HepG2 (cell line): ENCODE data around the gene RNASE4. TPM values are rescaled to one million over a fixed set of nuclear protein-coding genes. Genes with fewer than 3 reads are reported as not detected.

Experiments
- ARNT ChIP-seq: fragments of 450-650 bp; IDR thresholded peaks from 2 replicates; pipeline ENCODE4 v1.6.1; 2017
- HOXD1 ChIP-seq: sonication (generic); formaldehyde crosslinking; IDR thresholded peaks from 2 replicates; pipeline ENCODE4 v1.5.0; 2020; ENCODE audit warnings: missing genetic modification reagents
- IKZF1 ChIP-seq: fragments of 450-650 bp; IDR thresholded peaks from 2 replicates; pipeline ENCODE4 v1.7.1; 2016
- MEF2D ChIP-seq: sonication (generic); formaldehyde crosslinking; IDR thresholded peaks from 2 replicates; pipeline ENCODE4 v1.5.1; 2020; ENCODE audit warnings: mild to moderate bottlenecking, missing genetic modification reagents
- NPAS2 ChIP-seq: sonication (generic); formaldehyde crosslinking; IDR thresholded peaks from 2 replicates; pipeline ENCODE4 v1.8.0; 2022; ENCODE audit warnings: mild to moderate bottlenecking, missing genetic modification reagents, borderline replicate concordance
- ONECUT2 ChIP-seq: sonication (generic); formaldehyde crosslinking; IDR thresholded peaks from 2 replicates; pipeline ENCODE4 v1.4.0; 2020; ENCODE audit warnings: missing genetic modification reagents
- SP5 ChIP-seq: IDR thresholded peaks from 2 replicates; pipeline ENCODE4 v1.6.1; 2016; ENCODE audit warnings: low read depth, borderline replicate concordance
- SRY ChIP-seq: sonication (generic); formaldehyde crosslinking; IDR thresholded peaks from 2 replicates; pipeline ENCODE4 v1.8.0; 2022; ENCODE audit warnings: mild to moderate bottlenecking, missing genetic modification reagents
- ZNF136 ChIP-seq: sonication (generic); formaldehyde crosslinking; IDR thresholded peaks from 2 replicates; pipeline ENCODE4 v1.8.1; 2022; ENCODE audit warnings: low read depth, mild to moderate bottlenecking, moderate library complexity, missing genetic modification reagents
- ZNF138 ChIP-seq: sonication (generic); formaldehyde crosslinking; IDR thresholded peaks from 2 replicates; pipeline ENCODE4 v1.5.0; 2020; ENCODE audit warnings: mild to moderate bottlenecking, low read depth, missing genetic modification reagents
- ZNF180 ChIP-seq: sonication (generic); formaldehyde crosslinking; IDR thresholded peaks from 2 replicates; pipeline ENCODE4 v1.4.0; 2020; ENCODE audit warnings: low read depth, missing genetic modification reagents, borderline replicate concordance
- ZNF510 ChIP-seq: sonication (generic); formaldehyde crosslinking; IDR thresholded peaks from 2 replicates; pipeline ENCODE4 v1.4.0; 2020; ENCODE audit warnings: low read depth, mild to moderate bottlenecking, missing genetic modification reagents
- ZNF747 ChIP-seq: sonication (generic); formaldehyde crosslinking; IDR thresholded peaks from 2 replicates; pipeline ENCODE4 v1.8.1; 2023; ENCODE audit warnings: missing genetic modification reagents, mild to moderate bottlenecking, borderline replicate concordance
- ZNF776 ChIP-seq: sonication (generic); formaldehyde crosslinking; IDR thresholded peaks from 2 replicates; pipeline ENCODE4 v1.4.0; 2020; ENCODE audit warnings: mild to moderate bottlenecking, missing genetic modification reagents
- ZNF782 ChIP-seq: sonication (generic); formaldehyde crosslinking; IDR thresholded peaks from 2 replicates; pipeline ENCODE4 v1.4.0; 2020; ENCODE audit warnings: missing genetic modification reagents, mild to moderate bottlenecking, borderline replicate concordance
- ZNF883 ChIP-seq: sonication (generic); formaldehyde crosslinking; IDR thresholded peaks from 2 replicates; pipeline ENCODE4 v1.5.1; 2020; ENCODE audit warnings: mild to moderate bottlenecking, missing genetic modification reagents; ENCODE audit errors: not compliant biosample characterization
- polyA plus RNA-seq, 8 experiments: library from polyadenylated mRNA; depleted of rRNA in 3 of 8; stranded (reverse) in 7 of 8; unstranded in 1 of 8; fragments of >200 nt; fragmentation: Illumina TruSeq in 4 of 8; extraction: Trizol in 4 of 8; gene quantifications; 2 replicates each; pipeline versions ENCODE4 v1.2.1 to v1.2.3, GENCODE V29; 2011 to 2016; ENCODE audit warnings: low read depth in 4 of 8, missing spikeins in 1 of 8, mixed read lengths in 1 of 8; ENCODE audit not compliant: insufficient read depth in 1 of 8
- total RNA-seq, 5 experiments: library from RNA; depleted of rRNA; stranded (reverse); fragments of >200 nt; fragmentation: Illumina TruSeq; extraction: Trizol; gene quantifications; 2 replicates each; pipeline ENCODE4 v1.2.3, GENCODE V29; 2016; ENCODE audit warnings: low read depth in 1 of 5
- TF ChIP-seq, protein P1 (sequence below): sonication (generic); formaldehyde crosslinking; IDR thresholded peaks from 2 replicates; pipeline ENCODE4 v1.4.0; 2020; ENCODE audit warnings: missing genetic modification reagents
- TF ChIP-seq, protein P2 (sequence below): sonication (generic); formaldehyde crosslinking; IDR thresholded peaks from 2 replicates; pipeline ENCODE4 v1.8.1; 2022; ENCODE audit warnings: low read depth, mild to moderate bottlenecking, missing genetic modification reagents
- TF ChIP-seq, protein P3 (sequence below): sonication (generic); formaldehyde crosslinking; IDR thresholded peaks from 2 replicates; pipeline ENCODE4 v1.4.0; 2020; ENCODE audit warnings: mild to moderate bottlenecking, missing genetic modification reagents

The RNASE4 gene
- total and polyA plus RNA-seq, 2 of the 13 experiments (the other 11 are each of a cell fraction or from before 2014, with no cell fraction given): 109 to 983 TPM

DNA sequence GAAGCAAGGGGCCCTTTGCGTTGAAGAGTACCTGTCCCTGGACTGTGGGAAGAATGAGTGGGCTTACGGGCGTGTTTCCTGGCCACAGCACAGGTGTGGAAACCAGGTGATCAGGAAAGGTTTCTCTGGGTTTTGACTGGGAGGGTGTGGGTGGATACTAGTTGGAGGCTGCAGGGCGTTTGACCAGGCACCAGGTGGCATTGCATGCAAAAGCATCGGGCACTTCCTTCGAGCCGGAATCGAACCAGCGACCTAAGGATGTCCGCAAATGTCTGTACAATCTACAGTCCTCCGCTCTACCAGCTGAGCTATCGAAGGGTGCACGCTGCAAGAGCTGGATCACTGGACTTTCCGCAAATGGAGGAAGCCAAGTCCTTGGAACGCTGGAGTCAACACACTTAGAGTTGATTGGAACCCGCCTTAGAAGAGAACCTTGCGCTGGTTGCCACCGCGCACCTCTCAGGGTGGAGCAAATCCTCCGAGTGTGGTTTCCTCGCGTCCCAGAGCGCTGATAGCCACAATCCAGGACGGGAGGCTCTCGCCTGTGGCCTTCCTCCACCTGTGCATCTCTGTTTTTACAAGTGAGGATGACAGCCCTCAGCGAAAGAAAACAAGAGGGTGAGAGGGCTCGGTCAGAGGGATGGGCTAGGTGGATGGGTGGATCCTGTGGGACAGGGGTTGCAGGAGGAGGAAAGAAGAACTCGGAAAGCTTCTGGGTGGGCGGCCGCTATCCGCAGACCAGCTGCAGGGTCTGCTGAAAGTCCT is 21.2 kb upstream of the RNASE4 start (continued):
- TF ChIP-seq, protein P1, sequence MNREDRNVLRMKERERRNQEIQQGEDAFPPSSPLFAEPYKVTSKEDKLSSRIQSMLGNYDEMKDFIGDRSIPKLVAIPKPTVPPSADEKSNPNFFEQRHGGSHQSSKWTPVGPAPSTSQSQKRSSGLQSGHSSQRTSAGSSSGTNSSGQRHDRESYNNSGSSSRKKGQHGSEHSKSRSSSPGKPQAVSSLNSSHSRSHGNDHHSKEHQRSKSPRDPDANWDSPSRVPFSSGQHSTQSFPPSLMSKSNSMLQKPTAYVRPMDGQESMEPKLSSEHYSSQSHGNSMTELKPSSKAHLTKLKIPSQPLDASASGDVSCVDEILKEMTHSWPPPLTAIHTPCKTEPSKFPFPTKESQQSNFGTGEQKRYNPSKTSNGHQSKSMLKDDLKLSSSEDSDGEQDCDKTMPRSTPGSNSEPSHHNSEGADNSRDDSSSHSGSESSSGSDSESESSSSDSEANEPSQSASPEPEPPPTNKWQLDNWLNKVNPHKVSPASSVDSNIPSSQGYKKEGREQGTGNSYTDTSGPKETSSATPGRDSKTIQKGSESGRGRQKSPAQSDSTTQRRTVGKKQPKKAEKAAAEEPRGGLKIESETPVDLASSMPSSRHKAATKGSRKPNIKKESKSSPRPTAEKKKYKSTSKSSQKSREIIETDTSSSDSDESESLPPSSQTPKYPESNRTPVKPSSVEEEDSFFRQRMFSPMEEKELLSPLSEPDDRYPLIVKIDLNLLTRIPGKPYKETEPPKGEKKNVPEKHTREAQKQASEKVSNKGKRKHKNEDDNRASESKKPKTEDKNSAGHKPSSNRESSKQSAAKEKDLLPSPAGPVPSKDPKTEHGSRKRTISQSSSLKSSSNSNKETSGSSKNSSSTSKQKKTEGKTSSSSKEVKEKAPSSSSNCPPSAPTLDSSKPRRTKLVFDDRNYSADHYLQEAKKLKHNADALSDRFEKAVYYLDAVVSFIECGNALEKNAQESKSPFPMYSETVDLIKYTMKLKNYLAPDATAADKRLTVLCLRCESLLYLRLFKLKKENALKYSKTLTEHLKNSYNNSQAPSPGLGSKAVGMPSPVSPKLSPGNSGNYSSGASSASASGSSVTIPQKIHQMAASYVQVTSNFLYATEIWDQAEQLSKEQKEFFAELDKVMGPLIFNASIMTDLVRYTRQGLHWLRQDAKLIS: no peak
- TF ChIP-seq MEF2D (CRISPR knock-in tag): no peak
- TF ChIP-seq ZNF776 (CRISPR knock-in tag): no peak
- TF ChIP-seq ZNF510 (CRISPR knock-in tag): no peak
- TF ChIP-seq ONECUT2 (CRISPR knock-in tag): 0 out of 2 replicates have a peak, but pooled peaks have one; percentile 32
- TF ChIP-seq IKZF1: no peak
- TF ChIP-seq ZNF136 (CRISPR knock-in tag): no peak
- TF ChIP-seq ZNF138: 0 out of 2 replicates have a peak, but pooled peaks have one; percentile 39
- no peak for TF ChIP-seq ZNF180 (CRISPR knock-in tag)
- 0 out of 2 replicates have a peak, but pooled peaks have one; percentile 22 for TF ChIP-seq ZNF747 (CRISPR knock-in tag)
- TF ChIP-seq SRY (CRISPR knock-in tag): no peak
- TF ChIP-seq NPAS2 (CRISPR knock-in tag): no peak
- no peak for TF ChIP-seq ARNT
- TF ChIP-seq SP5 (CRISPR knock-in tag): no peak
- TF ChIP-seq, protein P2, sequence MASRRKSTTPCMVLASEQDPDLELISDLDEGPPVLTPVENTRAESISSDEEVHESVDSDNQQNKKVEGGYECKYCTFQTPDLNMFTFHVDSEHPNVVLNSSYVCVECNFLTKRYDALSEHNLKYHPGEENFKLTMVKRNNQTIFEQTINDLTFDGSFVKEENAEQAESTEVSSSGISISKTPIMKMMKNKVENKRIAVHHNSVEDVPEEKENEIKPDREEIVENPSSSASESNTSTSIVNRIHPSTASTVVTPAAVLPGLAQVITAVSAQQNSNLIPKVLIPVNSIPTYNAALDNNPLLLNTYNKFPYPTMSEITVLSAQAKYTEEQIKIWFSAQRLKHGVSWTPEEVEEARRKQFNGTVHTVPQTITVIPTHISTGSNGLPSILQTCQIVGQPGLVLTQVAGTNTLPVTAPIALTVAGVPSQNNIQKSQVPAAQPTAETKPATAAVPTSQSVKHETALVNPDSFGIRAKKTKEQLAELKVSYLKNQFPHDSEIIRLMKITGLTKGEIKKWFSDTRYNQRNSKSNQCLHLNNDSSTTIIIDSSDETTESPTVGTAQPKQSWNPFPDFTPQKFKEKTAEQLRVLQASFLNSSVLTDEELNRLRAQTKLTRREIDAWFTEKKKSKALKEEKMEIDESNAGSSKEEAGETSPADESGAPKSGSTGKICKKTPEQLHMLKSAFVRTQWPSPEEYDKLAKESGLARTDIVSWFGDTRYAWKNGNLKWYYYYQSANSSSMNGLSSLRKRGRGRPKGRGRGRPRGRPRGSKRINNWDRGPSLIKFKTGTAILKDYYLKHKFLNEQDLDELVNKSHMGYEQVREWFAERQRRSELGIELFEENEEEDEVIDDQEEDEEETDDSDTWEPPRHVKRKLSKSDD: no peak; the same call in 1 of the 2 replicates
- TF ChIP-seq HOXD1 (CRISPR knock-in tag): no peak; the same call in 1 of the 2 replicates
- TF ChIP-seq, protein P3, sequence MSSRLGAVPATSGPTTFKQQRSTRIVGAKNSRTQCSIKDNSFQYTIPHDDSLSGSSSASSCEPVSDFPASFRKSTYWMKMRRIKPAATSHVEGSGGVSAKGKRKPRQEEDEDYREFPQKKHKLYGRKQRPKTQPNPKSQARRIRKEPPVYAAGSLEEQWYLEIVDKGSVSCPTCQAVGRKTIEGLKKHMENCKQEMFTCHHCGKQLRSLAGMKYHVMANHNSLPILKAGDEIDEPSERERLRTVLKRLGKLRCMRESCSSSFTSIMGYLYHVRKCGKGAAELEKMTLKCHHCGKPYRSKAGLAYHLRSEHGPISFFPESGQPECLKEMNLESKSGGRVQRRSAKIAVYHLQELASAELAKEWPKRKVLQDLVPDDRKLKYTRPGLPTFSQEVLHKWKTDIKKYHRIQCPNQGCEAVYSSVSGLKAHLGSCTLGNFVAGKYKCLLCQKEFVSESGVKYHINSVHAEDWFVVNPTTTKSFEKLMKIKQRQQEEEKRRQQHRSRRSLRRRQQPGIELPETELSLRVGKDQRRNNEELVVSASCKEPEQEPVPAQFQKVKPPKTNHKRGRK (CRISPR knock-in tag): no peak
- TF ChIP-seq ZNF883 (CRISPR knock-in tag): peak; percentile 46
- TF ChIP-seq ZNF782 (CRISPR knock-in tag): no peak
